T-helper 1 cell treated with Interleukin-12 subunit alpha and Interleukin-12 subunit beta and Interleukin-4 antibody, amounts not matched to agents 30 μg/mL and 1 μg/mL, for 36 hours (primary cell): ENCODE results near the gene PLA2G2F.

Experiments
- H3K27ac Mint-ChIP-seq: one replicate; pipeline ENCODE4 v1.8.0; 2021; ENCODE audit warnings: mild to moderate bottlenecking, mixed read lengths
- H3K27me3 Mint-ChIP-seq: one replicate; pipeline ENCODE4 v1.8.0; 2021; ENCODE audit warnings: low read depth, mixed read lengths
- H3K36me3 Mint-ChIP-seq: one replicate; pipeline ENCODE4 v1.8.0; 2021; ENCODE audit warnings: low read depth, mixed read lengths
- H3K4me1 Mint-ChIP-seq: one replicate; pipeline ENCODE4 v1.8.0; 2021; ENCODE audit warnings: low read depth, mixed read lengths
- H3K4me3 Mint-ChIP-seq: one replicate; pipeline ENCODE4 v1.8.0; 2021; ENCODE audit warnings: mild to moderate bottlenecking, moderate library complexity, mixed read lengths
- H3K9me3 Mint-ChIP-seq: one replicate; pipeline ENCODE4 v1.8.0; 2021; ENCODE audit warnings: mixed read lengths

Gene PLA2G2F

DNA sequence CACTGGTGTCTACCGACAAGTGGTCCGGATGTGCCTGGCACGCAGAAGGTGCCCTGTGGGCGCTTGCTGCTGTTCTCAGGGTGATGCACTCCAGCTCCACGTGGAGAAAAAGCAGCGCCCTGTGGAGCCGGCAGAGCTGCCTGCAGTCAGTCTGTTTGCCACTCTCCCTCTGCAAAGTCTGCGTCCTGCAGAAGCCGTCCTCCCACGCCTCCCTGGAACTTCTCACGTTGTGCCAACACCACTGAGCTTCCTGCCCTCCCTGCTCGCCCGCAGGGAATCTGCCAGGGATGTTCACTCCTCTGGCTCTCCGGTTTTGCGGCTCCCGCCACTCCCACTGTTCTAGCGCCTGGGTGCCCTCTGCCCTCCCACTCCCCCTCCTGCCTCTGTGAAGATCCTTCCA, 26.9 kb downstream of the PLA2G2F start:
- Mint-ChIP-seq H3K27me3 (peaks cover 5% of the 10 kb centered on the region), H3K9me3 (peaks cover 17% of the 10 kb centered on the region), H3K36me3 (peaks cover 1% of the 10 kb centered on the region), H3K4me1 (peaks cover 5% of the 10 kb centered on the region), H3K27ac (no peak overlapping the region), H3K4me3 (no peak overlapping the region)

- Mint-ChIP-seq H3K4me1 (peaks cover 12% of the 10 kb centered on the region), H3K27ac (no peak overlapping the region), H3K36me3 (peaks cover 1% of the 10 kb centered on the region), H3K9me3 (peaks cover 9% of the 10 kb centered on the region), H3K4me3 (no peak overlapping the region), H3K27me3 (peaks cover 5% of the 10 kb centered on the region)
These were observed 28.0 kb downstream of the PLA2G2F start for GRCh38 chr1:20167126-20167525.

DNA sequence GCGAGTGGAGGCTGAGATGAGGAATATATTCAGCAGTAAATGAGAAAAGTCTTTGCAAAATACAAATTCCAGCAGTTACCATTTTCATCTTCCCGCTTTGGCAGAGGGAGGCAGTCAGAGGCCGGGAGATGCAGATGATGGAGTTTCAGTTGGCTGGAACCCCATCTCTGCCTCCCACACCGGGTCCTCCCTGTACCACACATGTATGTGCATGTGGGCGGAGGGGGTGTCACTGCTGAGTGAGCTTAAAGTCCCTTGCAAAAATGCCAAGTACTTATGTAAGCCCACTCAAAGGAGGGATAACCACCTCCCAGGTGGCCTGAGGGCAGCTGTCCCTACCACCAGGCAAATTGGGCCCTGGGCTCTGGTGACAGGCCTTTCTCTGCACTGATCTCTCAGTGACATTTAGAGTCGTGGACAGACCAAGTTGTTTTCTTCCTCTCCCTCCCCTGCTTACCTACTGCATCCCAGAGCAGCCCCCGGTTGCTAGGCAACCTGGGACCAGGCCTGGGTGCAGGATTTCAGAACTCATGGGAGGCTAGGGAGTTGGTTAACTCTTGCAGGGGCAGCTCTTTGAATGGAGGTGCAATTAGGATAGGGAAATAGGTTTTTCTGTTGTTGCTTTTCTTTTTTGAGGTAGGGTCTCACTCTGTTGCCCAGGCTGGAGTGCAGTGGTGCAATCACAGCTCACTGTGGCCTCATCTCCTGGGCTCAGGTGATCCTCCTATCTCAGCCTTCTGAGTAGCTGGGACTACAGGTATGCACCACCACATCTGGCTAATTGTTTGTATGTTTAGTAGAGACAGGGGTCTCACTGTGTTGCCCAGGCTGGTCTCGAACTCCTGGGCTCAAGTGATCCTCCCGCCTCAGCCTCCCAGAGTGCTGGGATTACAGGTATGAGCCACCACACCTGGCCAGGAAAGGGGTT, 29.7 kb downstream of the PLA2G2F start:
- Mint-ChIP-seq H3K36me3 (peaks cover 1% of the 10 kb centered on the region), H3K4me3 (no peak overlapping the region), H3K4me1 (peaks cover 15% of the 10 kb centered on the region), H3K27ac (no peak overlapping the region), H3K9me3 (peaks cover 3% of the 10 kb centered on the region), H3K27me3 (peaks cover 5% of the 10 kb centered on the region)

DNA sequence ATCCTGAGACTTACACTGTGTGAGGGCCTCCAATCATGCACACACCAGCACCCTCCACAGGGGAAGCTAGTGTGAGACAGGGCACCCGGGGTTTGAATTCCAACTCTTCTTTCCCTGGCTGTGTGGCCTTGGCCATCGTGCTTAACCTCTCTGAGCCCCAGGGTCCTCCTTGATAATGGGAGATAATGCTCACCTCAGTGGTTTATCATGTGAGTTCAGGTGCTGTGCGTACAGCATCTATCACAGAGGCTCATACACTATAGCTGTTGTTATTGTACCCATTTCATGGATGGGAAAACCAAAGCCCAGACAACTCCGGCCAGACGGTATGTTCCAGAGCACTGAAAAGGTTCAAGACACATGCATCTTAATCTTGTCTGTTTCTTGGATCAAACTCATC, 30.8 kb downstream of the PLA2G2F start:
- peaks cover 5% of the 10 kb centered on the region for H3K27me3 Mint-ChIP-seq
- H3K4me1 Mint-ChIP-seq: peaks cover 19% of the 10 kb centered on the region
- no peaks in the 10 kb centered on the region for H3K36me3 Mint-ChIP-seq
- peaks cover 3% of the 10 kb centered on the region for H3K9me3 Mint-ChIP-seq
- no peak overlapping the region for H3K27ac Mint-ChIP-seq
- H3K4me3 Mint-ChIP-seq: no peak overlapping the region

DNA sequence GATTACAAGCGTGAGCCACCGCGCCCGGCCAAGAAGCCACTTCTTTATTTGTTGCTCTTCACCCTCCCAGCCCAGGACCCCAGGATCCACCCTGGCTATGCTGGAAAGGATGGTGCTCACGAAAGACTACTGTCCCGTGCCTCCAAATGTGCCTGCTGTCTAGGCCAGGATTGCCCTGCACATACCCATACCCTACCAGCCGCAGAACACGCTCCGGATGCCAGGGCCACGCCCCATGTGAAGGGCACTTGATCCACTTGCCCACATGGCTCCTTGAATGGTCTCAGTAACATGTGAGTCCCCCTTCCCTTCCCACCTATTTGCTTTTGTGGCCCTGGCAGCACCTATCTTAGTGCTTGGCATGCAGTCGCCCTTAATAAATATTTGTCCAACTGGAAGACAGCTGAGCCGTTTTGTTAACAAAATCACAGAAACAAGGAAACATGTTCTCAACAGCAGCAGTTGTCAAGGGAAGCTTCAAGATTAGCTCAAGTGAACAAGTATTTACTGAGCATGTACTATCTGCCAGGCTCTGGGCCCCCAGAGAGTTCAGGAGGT, 33.0 kb downstream of the PLA2G2F start:
- Mint-ChIP-seq H3K27ac (no peak overlapping the region), H3K4me1 (peaks cover 25% of the 10 kb centered on the region)

GRCh38 chr1:20174937-20175666, 36.0 kb downstream of the PLA2G2F start:
- no peak overlapping the region for H3K4me3 Mint-ChIP-seq
- H3K9me3 Mint-ChIP-seq: peaks cover 11% of the 10 kb centered on the region
- peaks cover 21% of the 10 kb centered on the region for H3K4me1 Mint-ChIP-seq
- H3K36me3 Mint-ChIP-seq: no peaks in the 10 kb centered on the region
- no peaks in the 10 kb centered on the region for H3K27me3 Mint-ChIP-seq
- H3K27ac Mint-ChIP-seq: peak overlapping the region; percentile 46

More for the DNA sequence above, 33.0 kb downstream of the PLA2G2F start:
- H3K36me3 Mint-ChIP-seq: no peaks in the 10 kb centered on the region
- H3K9me3 Mint-ChIP-seq: no peaks in the 10 kb centered on the region
- H3K27me3 Mint-ChIP-seq: no peaks in the 10 kb centered on the region
- no peak overlapping the region for H3K4me3 Mint-ChIP-seq

GRCh38 chr1:20178634-20179370, 39.7 kb downstream of the PLA2G2F start:
- Mint-ChIP-seq H3K36me3 (peaks cover 4% of the 10 kb centered on the region), H3K4me3 (no peak overlapping the region)

GRCh38 chr1:20179371-20180128, 40.4 kb downstream of the PLA2G2F start:
- H3K36me3 Mint-ChIP-seq: peaks cover 9% of the 10 kb centered on the region
- no peak overlapping the region for H3K4me3 Mint-ChIP-seq
- H3K4me1 Mint-ChIP-seq: peaks cover 24% of the 10 kb centered on the region
- H3K27me3 Mint-ChIP-seq: no peaks in the 10 kb centered on the region
- no peak overlapping the region for H3K27ac Mint-ChIP-seq
- H3K9me3 Mint-ChIP-seq: peaks cover 14% of the 10 kb centered on the region

More at GRCh38 chr1:20178634-20179370, 39.7 kb downstream of the PLA2G2F start:
- no peak overlapping the region for H3K27ac Mint-ChIP-seq
- H3K4me1 Mint-ChIP-seq: peaks cover 19% of the 10 kb centered on the region
- peaks cover 14% of the 10 kb centered on the region for H3K9me3 Mint-ChIP-seq
- no peaks in the 10 kb centered on the region for H3K27me3 Mint-ChIP-seq

DNA sequence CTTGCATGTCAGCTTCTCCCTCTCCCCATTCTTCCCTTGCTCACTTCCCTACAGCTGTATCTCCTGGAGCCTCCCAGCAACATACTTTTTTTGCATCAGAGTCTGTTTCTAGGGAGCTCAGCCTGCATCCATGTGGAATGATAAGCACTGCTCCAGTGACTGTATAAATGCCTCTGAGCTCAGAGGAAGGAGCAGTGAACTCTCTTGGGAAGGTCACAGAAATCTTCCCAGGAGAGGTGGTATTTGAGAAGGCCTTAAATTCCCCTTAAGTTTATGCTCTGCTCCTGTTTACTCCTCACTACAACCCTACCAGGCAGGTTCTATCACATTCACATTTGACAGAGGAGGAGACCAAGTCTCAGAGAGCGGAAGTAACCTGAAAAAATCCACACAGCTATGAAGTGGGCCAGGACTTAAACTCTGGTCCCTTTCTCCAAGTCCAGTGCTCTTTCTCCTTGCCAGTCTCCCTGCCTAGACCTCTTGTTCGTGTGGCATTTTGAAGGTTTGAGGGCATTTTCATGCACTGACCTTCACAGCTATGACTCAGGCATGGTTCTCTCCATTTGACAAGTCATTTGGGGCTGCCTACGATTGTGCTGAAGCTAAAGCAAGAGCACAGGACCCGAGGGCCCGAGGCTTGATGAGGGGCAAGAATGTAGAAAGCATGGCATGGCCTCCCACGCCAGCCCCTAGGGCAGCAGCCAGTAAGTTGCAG, 41.2 kb downstream of the PLA2G2F start:
- H3K4me3 Mint-ChIP-seq: no peak overlapping the region
- no peak overlapping the region for H3K27ac Mint-ChIP-seq
- H3K9me3 Mint-ChIP-seq: peaks cover 14% of the 10 kb centered on the region
- peaks cover 25% of the 10 kb centered on the region for H3K4me1 Mint-ChIP-seq
- peaks cover 9% of the 10 kb centered on the region for H3K36me3 Mint-ChIP-seq
- H3K27me3 Mint-ChIP-seq: no peaks in the 10 kb centered on the region

- peaks cover 9% of the 10 kb centered on the region for H3K36me3 Mint-ChIP-seq
- no peak overlapping the region for H3K27ac Mint-ChIP-seq
- H3K9me3 Mint-ChIP-seq: peaks cover 14% of the 10 kb centered on the region
- peaks cover 25% of the 10 kb centered on the region for H3K4me1 Mint-ChIP-seq
- H3K27me3 Mint-ChIP-seq: no peaks in the 10 kb centered on the region
- H3K4me3 Mint-ChIP-seq: no peak overlapping the region
These were observed 41.7 kb downstream of the PLA2G2F start for GRCh38 chr1:20180844-20181207.

DNA sequence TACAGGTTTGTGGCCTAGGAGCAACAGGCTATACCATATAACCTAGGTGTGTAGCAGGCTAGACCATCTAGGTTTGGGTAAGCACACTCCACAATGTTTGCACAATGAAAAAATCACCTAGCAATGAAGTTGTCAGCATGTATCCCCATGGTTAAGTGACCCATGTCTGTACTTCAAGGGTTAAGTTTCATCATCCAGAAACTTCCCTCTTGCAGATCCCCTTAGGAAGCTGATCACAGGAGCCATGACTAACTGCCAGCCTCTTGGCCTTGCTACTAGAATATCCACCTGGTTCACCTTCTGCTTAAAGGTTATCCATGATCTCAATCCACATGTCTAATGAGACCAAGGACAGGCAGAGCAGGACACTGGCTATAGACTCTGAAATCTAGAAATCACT, 43.3 kb downstream of the PLA2G2F start:
- Mint-ChIP-seq H3K4me3 (no peak overlapping the region), H3K9me3 (peaks cover 14% of the 10 kb centered on the region), H3K36me3 (peaks cover 9% of the 10 kb centered on the region), H3K27me3 (no peaks in the 10 kb centered on the region), H3K4me1 (peaks cover 36% of the 10 kb centered on the region), H3K27ac (no peak overlapping the region)

DNA sequence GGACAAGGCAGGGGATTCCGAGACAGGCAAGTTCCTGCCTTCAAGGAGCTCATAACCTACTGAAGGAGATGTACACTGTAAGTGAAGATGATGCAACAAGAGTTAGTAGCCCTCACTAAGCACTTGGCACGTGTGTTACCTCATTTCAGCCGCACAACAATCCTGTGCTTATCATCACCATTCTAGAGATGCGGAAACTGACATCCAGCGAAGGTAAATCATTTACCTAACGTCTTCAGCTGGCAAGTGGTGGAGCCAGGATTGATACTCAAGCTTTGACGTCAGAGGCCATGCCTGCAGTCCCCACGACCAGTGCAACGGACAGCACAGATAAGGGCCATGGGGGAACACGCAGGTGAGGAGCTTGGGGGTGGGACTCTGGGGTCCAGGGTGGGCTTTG, 43.9 kb downstream of the PLA2G2F start:
- no peaks in the 10 kb centered on the region for H3K27me3 Mint-ChIP-seq
- peaks cover 9% of the 10 kb centered on the region for H3K36me3 Mint-ChIP-seq
- H3K27ac Mint-ChIP-seq: no peak overlapping the region
- peaks cover 14% of the 10 kb centered on the region for H3K9me3 Mint-ChIP-seq
- H3K4me1 Mint-ChIP-seq: peaks cover 43% of the 10 kb centered on the region
- no peak overlapping the region for H3K4me3 Mint-ChIP-seq

- no peak overlapping the region for H3K4me3 Mint-ChIP-seq
- peaks cover 13% of the 10 kb centered on the region for H3K36me3 Mint-ChIP-seq
- peak overlapping the region; percentile 38 for H3K27ac Mint-ChIP-seq
- peaks cover 14% of the 10 kb centered on the region for H3K9me3 Mint-ChIP-seq
- no peaks in the 10 kb centered on the region for H3K27me3 Mint-ChIP-seq
- peaks cover 50% of the 10 kb centered on the region for H3K4me1 Mint-ChIP-seq
These were observed 44.6 kb downstream of the PLA2G2F start for GRCh38 chr1:20183616-20184271.
